OCI-M2 (cell line): ENCODE measurements around the gene CCND1.

ENCODE experiments used
- DNase-seq: peaks from one replicate; lab custom pipeline; 2025; ENCODE audit not compliant: unreplicated experiment; lab: John Stamatoyannopoulos, UW

The CCND1 gene

DNA sequence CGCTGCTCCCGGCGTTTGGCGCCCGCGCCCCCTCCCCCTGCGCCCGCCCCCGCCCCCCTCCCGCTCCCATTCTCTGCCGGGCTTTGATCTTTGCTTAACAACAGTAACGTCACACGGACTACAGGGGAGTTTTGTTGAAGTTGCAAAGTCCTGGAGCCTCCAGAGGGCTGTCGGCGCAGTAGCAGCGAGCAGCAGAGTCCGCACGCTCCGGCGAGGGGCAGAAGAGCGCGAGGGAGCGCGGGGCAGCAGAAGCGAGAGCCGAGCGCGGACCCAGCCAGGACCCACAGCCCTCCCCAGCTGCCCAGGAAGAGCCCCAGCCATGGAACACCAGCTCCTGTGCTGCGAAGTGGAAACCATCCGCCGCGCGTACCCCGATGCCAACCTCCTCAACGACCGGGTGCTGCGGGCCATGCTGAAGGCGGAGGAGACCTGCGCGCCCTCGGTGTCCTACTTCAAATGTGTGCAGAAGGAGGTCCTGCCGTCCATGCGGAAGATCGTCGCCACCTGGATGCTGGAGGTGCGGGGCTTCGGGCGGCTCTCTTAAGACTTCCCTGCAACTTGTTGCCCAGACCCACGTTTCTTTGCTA lies at the start of gene CCND1:
Gene CCND1, plus strand, starts transcription at position 162 of the 587 bp plus-strand sequence. Its CDS starts 158 bp downstream, at position 320.
- DNase-seq: peak; percentile 6

DNA sequence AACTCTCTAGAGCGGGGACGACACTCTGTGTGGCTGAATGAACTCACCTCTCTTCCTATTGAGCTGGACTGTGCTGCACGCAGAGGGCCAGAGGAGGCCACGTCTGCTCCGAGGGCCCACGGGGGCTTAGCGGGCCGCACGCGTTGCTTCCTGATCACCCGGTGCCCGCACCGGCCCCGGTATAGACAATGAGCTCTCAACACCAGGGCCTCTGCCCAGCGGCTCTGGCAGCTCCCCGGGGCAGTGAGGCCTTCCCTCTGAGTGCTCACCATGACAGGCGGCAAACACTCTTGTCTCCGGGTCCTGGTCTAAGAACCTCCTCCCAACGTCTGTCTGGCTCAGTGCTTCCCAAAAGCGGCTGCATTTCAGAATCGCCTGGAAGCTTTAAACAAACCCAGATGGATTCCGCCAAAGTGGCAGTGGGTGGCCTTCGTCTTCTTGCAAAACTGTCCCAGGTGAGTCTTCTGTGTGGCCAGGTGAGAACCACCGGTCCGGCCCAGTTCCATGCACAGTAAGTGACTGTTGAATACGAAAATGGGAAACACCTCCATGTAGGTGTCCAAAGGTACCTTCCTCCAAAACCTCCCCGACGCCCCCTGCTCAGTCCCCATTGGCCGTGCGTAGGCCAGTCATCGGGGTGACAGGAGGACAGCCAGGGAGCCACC lies 47.8 kb upstream of the CCND1 start:
- DNase-seq: no peak

GRCh38 chr11:69593851-69594250 lies 47.1 kb upstream of the CCND1 start:
- no peak for DNase-seq

DNA sequence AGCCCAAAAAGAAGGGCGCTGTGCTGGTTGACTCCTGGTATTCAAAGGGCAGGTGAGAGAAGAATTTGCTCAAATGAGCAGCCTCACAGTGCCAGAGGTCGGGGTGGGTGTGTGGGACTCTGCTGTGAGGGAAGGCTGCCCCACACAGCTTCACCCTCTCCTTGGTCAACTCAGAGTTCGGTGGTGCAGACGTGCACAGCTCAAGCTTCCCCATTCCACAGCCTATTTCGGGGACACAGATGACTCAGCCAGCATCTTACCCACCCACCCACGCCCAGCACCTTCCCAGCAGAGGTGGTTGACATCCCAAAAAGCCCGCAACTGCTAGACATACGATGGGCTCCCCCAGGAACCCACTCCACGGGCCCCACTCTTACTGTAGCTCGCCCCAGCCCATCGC lies 46.5 kb upstream of the CCND1 start:
- DNase-seq: no peak

DNA sequence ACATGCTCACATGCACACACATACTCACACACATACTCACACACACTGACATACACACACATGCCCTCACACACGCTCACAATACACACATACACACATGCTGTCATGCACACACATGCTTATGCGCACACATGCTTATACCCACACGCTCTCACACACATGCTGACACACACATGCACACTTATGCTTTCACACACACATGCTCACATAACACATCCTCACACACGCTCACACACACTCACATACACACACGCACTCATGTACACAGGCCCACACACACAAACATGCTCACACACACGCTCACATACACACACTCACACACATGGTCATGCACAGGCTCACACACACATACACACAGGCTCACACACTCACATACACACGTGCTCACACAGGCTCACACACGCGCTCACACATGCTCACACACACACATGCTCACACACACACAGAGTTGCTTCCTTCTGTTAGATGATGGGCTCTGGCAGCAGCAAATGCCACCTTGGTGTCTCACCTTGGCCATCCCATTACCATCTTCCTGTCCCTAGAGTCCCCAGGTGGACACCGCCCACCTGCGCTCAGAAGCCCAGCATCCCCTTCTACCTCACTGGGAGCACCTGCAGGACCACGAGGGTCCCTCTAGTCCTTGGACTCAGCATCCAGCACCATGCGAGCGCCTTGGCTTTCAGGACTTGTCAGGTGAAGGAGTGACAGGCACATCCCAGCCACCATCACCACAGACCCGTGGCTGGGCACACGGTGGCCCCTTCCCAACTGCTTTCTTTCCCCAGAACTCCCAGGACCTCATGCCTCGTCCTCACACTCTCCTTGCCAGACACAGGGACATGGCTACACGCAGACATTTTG lies 44.9 kb upstream of the CCND1 start:
- DNase-seq: no peak

- DNase-seq: no peak
Observed at GRCh38 chr11:69598147-69598546, 42.8 kb upstream of the CCND1 start.

DNA sequence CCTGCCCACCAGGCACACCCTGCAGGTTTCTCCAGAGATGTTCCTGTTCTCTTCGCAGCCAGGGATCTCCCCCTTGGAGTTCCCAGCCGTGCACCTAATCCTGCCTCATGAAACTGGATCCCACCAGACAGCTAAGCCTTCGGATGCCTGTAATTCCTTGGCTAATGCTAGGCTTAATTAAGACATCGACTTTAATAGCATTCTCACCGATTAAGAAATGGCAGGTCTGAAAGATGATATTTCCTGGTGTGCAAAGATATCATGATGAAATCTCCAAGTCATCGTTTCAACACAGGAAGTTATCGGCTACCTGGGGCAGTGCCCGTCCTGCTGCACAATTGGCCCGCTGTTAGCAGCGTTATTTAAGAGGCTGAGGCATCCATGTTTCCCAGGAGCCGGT lies 41.5 kb upstream of the CCND1 start:
- DNase-seq: no peak

GRCh38 chr11:69600001-69600400 lies 41.0 kb upstream of the CCND1 start:
- no peak for DNase-seq

GRCh38 chr11:69601011-69601975 lies 39.7 kb upstream of the CCND1 start:
- no peak for DNase-seq

DNA sequence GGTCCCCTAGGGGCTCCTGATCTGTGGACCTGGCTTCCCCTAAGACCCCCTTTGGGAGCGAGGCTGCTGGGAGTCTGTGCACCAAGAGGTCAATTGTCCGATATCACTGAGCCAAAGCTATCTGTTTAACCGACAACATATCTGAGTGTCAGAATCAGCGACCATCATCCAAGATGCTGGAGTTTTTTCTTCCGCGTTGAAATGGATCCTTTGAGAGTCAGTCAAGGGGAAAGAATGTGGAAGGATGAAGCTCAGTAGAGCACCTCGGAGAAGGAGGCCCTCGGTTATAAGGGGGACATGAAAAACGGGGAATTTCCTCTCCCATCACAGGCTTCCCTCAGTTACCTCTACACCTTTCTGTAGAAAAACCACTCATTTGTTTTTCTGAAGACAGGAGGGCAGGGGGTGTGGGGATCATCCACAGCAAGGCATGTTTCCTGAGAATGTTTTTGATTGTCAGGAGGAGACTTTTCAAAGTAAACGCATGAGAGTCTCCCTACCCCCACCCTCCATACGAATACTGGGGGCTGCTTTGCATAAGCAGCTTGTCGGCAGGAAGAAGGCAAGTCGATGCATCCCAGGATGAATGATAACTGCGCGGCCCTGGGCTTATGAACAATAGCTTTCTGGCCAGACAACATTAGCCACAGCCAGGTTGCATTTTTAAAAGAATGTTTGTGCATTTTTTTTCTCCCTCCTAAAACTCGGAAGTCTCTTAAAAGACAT lies 37.7 kb upstream of the CCND1 start:
- DNase-seq: no peak

DNA sequence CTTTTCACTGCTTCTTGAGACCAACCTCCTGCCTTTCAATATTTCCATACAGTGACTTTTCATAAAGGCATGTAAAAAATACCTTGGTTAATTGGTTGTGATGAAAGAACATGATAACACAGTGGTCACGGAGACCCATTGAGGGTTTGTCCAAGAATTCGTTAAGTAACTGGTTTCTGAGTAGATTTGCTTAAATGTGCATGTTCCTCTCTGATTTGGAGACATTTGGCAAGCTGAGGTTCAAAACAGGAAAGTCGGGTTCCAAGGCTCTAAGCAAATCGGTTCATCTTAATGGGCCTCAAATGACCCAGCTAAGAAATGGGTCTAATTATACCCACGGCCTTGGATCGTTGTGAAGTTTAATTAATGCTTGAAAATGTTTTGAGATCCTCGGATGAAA lies 36.9 kb upstream of the CCND1 start:
- DNase-seq: no peak

DNA sequence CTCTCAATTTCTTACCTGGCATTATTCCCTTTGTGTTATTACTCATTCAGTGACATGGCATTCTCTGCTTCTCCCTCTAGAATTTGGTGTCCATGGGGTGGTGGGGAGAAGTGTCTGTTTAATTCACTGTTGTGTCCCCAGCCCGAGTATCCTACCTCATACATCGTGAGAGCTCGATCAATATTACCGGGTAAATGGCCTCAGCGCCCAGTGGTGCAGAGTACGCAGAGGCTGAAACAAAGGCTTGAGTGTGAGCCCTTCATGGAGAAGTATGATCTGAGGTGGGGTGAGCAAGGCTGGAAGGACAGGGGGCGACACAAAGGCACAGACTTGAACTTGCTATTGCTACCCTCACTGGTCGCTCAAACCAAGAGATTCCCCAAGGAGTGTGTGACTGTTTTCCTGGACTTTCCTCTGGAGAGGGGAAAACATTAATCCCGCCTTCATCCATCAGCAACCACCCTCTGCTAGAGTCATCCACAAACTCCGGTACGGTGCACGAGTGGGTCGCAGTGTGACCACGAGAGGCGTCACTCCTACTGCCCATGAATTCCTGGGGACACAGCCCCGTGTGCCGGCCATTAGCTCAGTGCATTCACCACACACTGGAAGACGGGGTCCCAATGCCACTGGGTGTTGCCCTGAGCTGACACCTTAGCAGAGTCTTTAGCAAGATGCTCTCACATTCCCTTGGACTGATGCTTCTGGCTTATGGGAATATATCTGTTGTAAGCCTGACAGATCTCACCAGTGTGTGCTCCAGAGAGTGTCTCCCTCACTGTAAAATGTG lies 35.0 kb upstream of the CCND1 start:
- no peak for DNase-seq

GRCh38 chr11:69609351-69609750 lies 31.6 kb upstream of the CCND1 start:
- DNase-seq: no peak

DNA sequence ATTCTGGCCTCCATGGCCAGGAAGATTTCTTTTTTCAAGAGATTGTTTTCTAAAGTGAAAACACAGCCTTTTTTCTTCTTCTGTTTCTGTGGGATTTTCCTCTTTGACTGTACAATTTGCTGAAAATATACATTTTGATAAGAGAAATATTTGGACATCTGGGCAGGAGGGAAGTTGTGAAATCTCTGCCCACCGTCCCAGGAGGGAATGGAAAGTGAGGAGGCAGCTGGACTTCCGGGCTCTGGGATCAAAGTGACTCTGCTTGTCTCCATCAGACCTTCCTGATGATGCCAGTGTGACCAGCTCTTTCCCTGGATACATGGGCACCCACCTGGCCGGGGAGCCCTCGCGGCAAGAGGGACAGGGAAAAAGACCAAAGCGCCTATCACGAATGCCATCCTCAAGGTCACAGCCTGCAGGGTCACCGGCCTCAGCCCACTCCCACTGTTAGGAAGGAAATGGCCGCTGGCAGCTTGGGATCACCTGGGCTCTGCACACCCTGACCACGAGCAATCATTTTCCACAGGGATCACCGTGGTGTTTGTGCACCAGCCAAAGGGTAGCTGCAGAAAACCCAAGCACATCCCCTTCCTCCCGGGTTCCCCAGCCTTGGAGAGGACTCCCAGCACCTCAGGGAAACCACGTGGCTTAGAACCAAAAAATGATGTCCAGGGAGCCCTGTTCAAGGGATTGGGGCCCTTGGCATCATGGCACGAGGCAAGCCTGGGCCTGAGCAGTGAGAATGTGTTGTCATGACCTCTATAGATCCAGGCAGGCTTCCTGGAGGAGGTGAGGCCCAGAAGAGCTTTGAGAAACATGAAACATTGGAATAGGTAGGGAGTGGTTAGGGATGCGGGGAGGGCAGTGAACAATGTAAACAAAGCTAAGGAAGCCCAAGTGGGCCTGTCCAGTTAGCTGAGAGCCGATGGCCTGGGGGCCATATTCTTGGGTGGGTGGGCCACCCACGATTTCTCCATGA lies 29.1 kb upstream of the CCND1 start:
- no peak for DNase-seq

GRCh38 chr11:69613594-69613993 lies 27.4 kb upstream of the CCND1 start:
- DNase-seq: no peak

- DNase-seq: no peak
Observed at GRCh38 chr11:69614085-69614484, 26.9 kb upstream of the CCND1 start.

DNA sequence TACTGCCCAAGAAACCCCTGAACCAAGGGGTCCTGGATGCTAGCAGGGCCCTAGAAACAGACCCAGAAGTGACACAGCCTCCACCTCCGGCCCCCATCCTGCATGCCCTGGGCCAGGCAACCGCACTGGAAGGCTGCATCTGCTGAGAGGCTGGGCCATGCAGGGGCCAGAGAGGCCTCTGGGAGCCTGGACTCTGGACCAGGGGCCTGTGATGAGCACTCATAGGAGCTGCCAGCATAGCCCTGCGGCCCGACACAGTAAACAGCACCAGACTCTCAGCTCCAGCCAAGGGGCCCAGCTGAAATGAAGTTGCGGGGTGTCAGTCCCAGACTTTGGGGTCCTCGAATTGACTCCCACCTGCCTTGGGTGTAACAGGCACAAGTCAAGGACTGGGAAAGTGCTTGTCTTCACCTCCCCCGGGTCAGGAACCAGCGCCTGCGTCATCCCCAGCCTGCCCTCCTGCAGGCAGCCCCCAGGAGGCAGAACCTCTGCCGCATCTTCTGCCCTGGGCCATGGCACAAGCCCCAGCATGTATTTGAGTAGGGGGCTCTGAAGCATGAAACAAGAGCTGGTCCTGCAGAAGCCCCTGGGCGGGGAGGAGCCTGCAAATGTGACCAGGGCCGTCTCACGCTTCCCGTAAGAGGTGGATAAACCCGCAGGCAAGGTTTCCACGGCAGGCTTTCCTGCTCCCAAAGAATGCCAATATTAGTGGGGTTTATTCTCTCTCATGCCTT lies 25.2 kb upstream of the CCND1 start:
- DNase-seq: no peak

DNA sequence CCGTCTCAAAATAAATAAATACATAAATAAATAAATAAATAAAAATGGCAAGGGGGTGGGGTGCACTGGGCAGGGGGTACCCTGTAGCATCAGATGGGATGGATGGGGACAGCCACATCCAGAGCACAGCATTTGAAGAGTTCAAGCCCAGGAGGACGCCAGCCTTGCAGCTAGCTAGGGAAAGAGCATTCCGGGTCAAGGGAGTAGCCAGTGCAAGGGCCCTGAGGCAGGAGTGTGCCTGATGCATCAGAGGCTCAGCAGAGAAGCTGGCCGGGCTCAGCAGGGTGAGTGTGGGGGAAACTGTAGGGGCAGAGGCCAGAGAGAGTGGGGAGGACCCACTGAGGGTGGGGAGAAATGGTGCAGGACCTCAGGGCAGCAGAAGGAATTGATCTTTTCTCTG lies 23.7 kb upstream of the CCND1 start:
- DNase-seq: no peak
